Gastroesophageal sphincter (tissue), 4 donors: ENCODE data around the gene PREB. TPM values are rescaled to one million over a fixed set of nuclear protein-coding genes. Genes with fewer than 3 reads are reported as not detected.

Source experiments
- ATAC-seq: fragments of 150-250 bp; one replicate; pipeline ENCODE4 v1.9.1; 2016; ENCODE audit warnings: mild to moderate bottlenecking, moderate library complexity
- H3K27ac ChIP-seq, 4 donors: fragments of 200-600 bp; sonication (generic) in 3 of 4; 1 replicate in 3 of 4; 2 replicates in 1 of 4; pipeline ENCODE4 v1.5.1; 2016 to 2019
- H3K27me3 ChIP-seq: fragments of 200-600 bp; sonication (generic); one replicate; pipeline ENCODE4 v1.5.1; 2019
- H3K36me3 ChIP-seq, 2 donors: fragments of 200-600 bp; sonication (generic); one replicate each; pipeline ENCODE4 v1.5.1; 2019; ENCODE audit warnings: control low read depth in 1 of 2
- H3K4me1 ChIP-seq, 3 donors: fragments of 200-600 bp; sonication (generic); 1 replicate in 2 of 3; 2 replicates in 1 of 3; pipeline ENCODE4 v1.5.1; 2016 to 2019; ENCODE audit warnings: control low read depth in 2 of 3
- H3K4me3 ChIP-seq, 2 donors: fragments of 200-600 bp; sonication (generic); one replicate each; pipeline ENCODE4 v1.5.1; 2019; ENCODE audit warnings: mild to moderate bottlenecking in 1 of 2, moderate library complexity in 1 of 2
- H3K9me3 ChIP-seq, 3 donors: fragments of 200-600 bp; sonication (generic); one replicate each; pipeline ENCODE4 v1.5.1; 2017 to 2019; ENCODE audit warnings: control low read depth in 2 of 3
- CTCF ChIP-seq, 4 experiments: fragments of 200-600 bp in 2 of 4; fragments of 450-650 bp in 2 of 4; sonication (generic) in 1 of 4; IDR thresholded peaks; one replicate each; pipeline ENCODE4 v1.5.1; 2017 to 2019; ENCODE audit warnings: antibody characterized with exemption in 4 of 4, mild to moderate bottlenecking in 2 of 4, moderate library complexity in 2 of 4
- EP300 ChIP-seq: sonication (generic); formaldehyde crosslinking; IDR thresholded peaks from one replicate; pipeline ENCODE4 v1.6.1; 2017; ENCODE audit warnings: antibody characterized with exemption, mild to moderate bottlenecking
- POLR2A ChIP-seq, 2 donors: fragments of 450-650 bp; IDR thresholded peaks; one replicate each; pipeline ENCODE4 v1.6.1; 2017; ENCODE audit warnings: antibody characterized with exemption in 2 of 2, mild to moderate bottlenecking in 2 of 2, moderate library complexity in 1 of 2
- POLR2AphosphoS5 ChIP-seq: sonication (generic); formaldehyde crosslinking; IDR thresholded peaks from one replicate; pipeline ENCODE4 v1.6.1; 2017; ENCODE audit warnings: antibody characterized with exemption
- WGBS, 2 donors: methylation state at CpG; one replicate each; pipeline ENCODE4 v1.1.5; 2018; ENCODE audit warnings: low coverage in 1 of 2; 5-methylcytosine and 5-hydroxymethylcytosine counted together
- total RNA-seq, 4 donors: library from RNA; depleted of rRNA; stranded (reverse); fragments of >200 nt; gene quantifications; one replicate each; pipeline ENCODE4 v1.1.0, GENCODE V29; 2016

PREB gene
- total RNA-seq, 4 donors from 2014 or later = 47.0 to 83.9 (median 50.8) TPM

GRCh38 chr2:27092696-27093429 is 41.6 kb downstream of the PREB start:
- Histone ChIP-seq H3K4me1 (peaks cover 0 to 23% (median 4%) of the 10 kb centered on the region in 3 donors), H3K9me3 (no peaks in the 10 kb centered on the region), H3K4me3 (no peak overlapping the region), H3K27ac (no peak overlapping the region), H3K27me3 (no peaks in the 10 kb centered on the region), H3K36me3 (peaks cover 0 to 20% of the 10 kb centered on the region in 2 donors)
- no peak for ATAC-seq
- 80 to 100% methylated on average over 1 to 2 of the region's 10 CpGs for WGBS, 2 donors
- TF ChIP-seq CTCF (IDR thresholded peaks at IDR 0.05) = no peak
- no peak for TF ChIP-seq POLR2AphosphoS5
- TF ChIP-seq EP300 = no peak
- no peak for TF ChIP-seq POLR2A (IDR thresholded peaks at IDR 0.05)

- H3K27ac ChIP-seq = no peak overlapping the region
- TF ChIP-seq CTCF (IDR thresholded peaks at IDR 0.05) (no peak), POLR2A (IDR thresholded peaks at IDR 0.05) (no peak), EP300 (no peak), POLR2AphosphoS5 (no peak)
- H3K36me3 ChIP-seq = peaks cover 0 to 15% of the 10 kb centered on the region in 2 donors
- H3K9me3 ChIP-seq = no peaks in the 10 kb centered on the region
- 62 to 85% methylated on average over 7 to 14 of the region's 25 CpGs for WGBS, 2 donors
- no peaks in the 10 kb centered on the region for H3K27me3 ChIP-seq
- no peak for ATAC-seq
- no peak overlapping the region for H3K4me3 ChIP-seq
- peaks cover 0 to 31% (median 10%) of the 10 kb centered on the region in 3 donors for H3K4me1 ChIP-seq
Observed at GRCh38 chr2:27091746-27092695, 42.4 kb downstream of the PREB start.

GRCh38 chr2:27089111-27089954 is 45.1 kb downstream of the PREB start:
- Histone ChIP-seq H3K4me1 (peaks cover 4 to 42% (median 11%) of the 10 kb centered on the region in 3 donors), H3K4me3 (no peak overlapping the region)
- TF ChIP-seq EP300 (no peak), POLR2AphosphoS5 (no peak), CTCF (IDR thresholded peaks at IDR 0.05) (no peak), POLR2A (IDR thresholded peaks at IDR 0.05) (no peak)

GRCh38 chr2:27088634-27089033 is 45.8 kb downstream of the PREB start:
- WGBS, 2 donors = 62% methylated on average over 2 of the region's 6 CpGs; no CpG with 5 or more reads in 1 of the 2 donors
- no peaks in the 10 kb centered on the region for H3K9me3 ChIP-seq
- H3K27ac ChIP-seq = no peak overlapping the region
- peaks cover 4 to 49% (median 11%) of the 10 kb centered on the region in 3 donors for H3K4me1 ChIP-seq
- no peaks in the 10 kb centered on the region for H3K27me3 ChIP-seq
- ATAC-seq = no peak
- H3K36me3 ChIP-seq = peaks cover 0 to 8% of the 10 kb centered on the region in 2 donors
- H3K4me3 ChIP-seq = no peak overlapping the region
- no peak for TF ChIP-seq POLR2A (IDR thresholded peaks at IDR 0.05)
- no peak for TF ChIP-seq POLR2AphosphoS5
- TF ChIP-seq EP300 = no peak

More at GRCh38 chr2:27089111-27089954, 45.1 kb downstream of the PREB start:
- WGBS, 2 donors = 89 to 92% methylated on average over 3 to 11 of the region's 14 CpGs
- Histone ChIP-seq H3K9me3 (no peaks in the 10 kb centered on the region), H3K27ac (no peak overlapping the region), H3K36me3 (peaks cover 0 to 8% of the 10 kb centered on the region in 2 donors), H3K27me3 (no peaks in the 10 kb centered on the region)
- ATAC-seq = no peak
